K562 (cell line): ENCODE data around the gene GRHL3.

Source experiments
- BRD4 ChIP-seq: fragments of 200-600 bp; sonication (generic); IDR thresholded peaks from 2 replicates; pipeline ENCODE4 v1.6.1; 2017; ENCODE audit warnings: inconsistent platforms
- CTCF ChIP-seq, 3 experiments: IDR thresholded peaks in 2 of 3; conservative IDR thresholded peaks in 1 of 3; 2 replicates each; pipeline ENCODE4 v1.5.1; 2011 to 2012; ENCODE audit warnings: low read length in 3 of 3, mild to moderate bottlenecking in 3 of 3, control low read depth in 2 of 3, improper control_type of control experiment in 1 of 3, inconsistent platforms in 1 of 3, low read depth in 1 of 3, mixed read lengths in 1 of 3, moderate library complexity in 1 of 3; ENCODE audit not compliant: insufficient read depth in 2 of 3
- FOXA3 ChIP-seq, 2 experiments: fragments of 450-650 bp in 1 of 2; sonication (generic) in 1 of 2; formaldehyde crosslinking; IDR thresholded peaks in 1 of 2; conservative IDR thresholded peaks in 1 of 2; 2 replicates each; pipeline versions ENCODE4 v1.4.0 to v1.8.0; 2020 to 2022; ENCODE audit warnings: mild to moderate bottlenecking in 2 of 2, missing genetic modification reagents in 1 of 2
- JUNB ChIP-seq: fragments of 450-650 bp; formaldehyde crosslinking; conservative IDR thresholded peaks from 2 replicates; pipeline ENCODE4 v1.4.0; 2020; ENCODE audit warnings: mild to moderate bottlenecking
- NCOA2 ChIP-seq, 2 experiments: fragments of 450-650 bp; IDR thresholded peaks; 2 replicates each; pipeline ENCODE4 v1.6.1; 2018; ENCODE audit warnings: mild to moderate bottlenecking in 2 of 2, moderate library complexity in 1 of 2; ENCODE audit not compliant: partially characterized antibody in 2 of 2
- POLR2A ChIP-seq: fragments of 450-650 bp; conservative IDR thresholded peaks from 2 replicates; pipeline ENCODE4 v1.6.1; 2016
- POLR2AphosphoS5 ChIP-seq: IDR thresholded peaks from 2 replicates; pipeline ENCODE4 v1.6.1; 2011; ENCODE audit warnings: mild to moderate bottlenecking, low read depth, low read length, moderate library complexity; ENCODE audit not compliant: control insufficient read depth, insufficient read depth
- TBL1XR1 ChIP-seq, 2 experiments: IDR thresholded peaks; 2 replicates each; pipeline ENCODE4 v1.6.1; 2012; ENCODE audit warnings: improper control_type of control experiment in 2 of 2, low read length in 2 of 2, mild to moderate bottlenecking in 1 of 2
- XRCC3 ChIP-seq: fragments of 450-650 bp; IDR thresholded peaks from 2 replicates; pipeline ENCODE4 v1.6.1; 2017; ENCODE audit warnings: mild to moderate bottlenecking, moderate library complexity

- no peak for TF ChIP-seq FOXA3 (CRISPR knock-in tag; conservative IDR thresholded peaks at IDR 0.05 in 1 of 2, IDR thresholded peaks at IDR 0.05 in 1 of 2)
- TF ChIP-seq XRCC3, result no peak
- no peak for TF ChIP-seq POLR2A
- TF ChIP-seq TBL1XR1 (IDR thresholded peaks at IDR 0.05; ENCODE audit: low read length in 2 of 2), result no peak
- TF ChIP-seq BRD4, result no peak
- no peak for TF ChIP-seq NCOA2 (IDR thresholded peaks at IDR 0.05; ENCODE audit: partially characterized antibody in 2 of 2)
- no peak for TF ChIP-seq JUNB (CRISPR knock-in tag)
- TF ChIP-seq CTCF (IDR thresholded peaks at IDR 0.05 in 2 of 3, conservative IDR thresholded peaks at IDR 0.05 in 1 of 3; ENCODE audit: insufficient read depth in 2 of 3, low read depth in 1 of 3, low read length in 3 of 3), result no peak
- no peak for TF ChIP-seq POLR2AphosphoS5
These were observed 8.3 kb downstream of the GRHL3 start for GRCh38 chr1:24327486-24327885.
